Common myeloid progenitor, CD34-positive (primary cell): ENCODE measurements around the gene RNF14.

Experiments used
- CTCF ChIA-PET: fragments of 350-600 bp; sonication (Branson Sonifier 250); formaldehyde crosslinking; loops from one replicate; lab custom pipeline; 2021; ENCODE audit warnings: antibody characterized with exemption; lab: Charles Lee
- POLR2A ChIA-PET: fragments of 350-600 bp; sonication (Branson Sonifier 250); formaldehyde crosslinking; loops from one replicate; lab custom pipeline; 2021; ENCODE audit warnings: antibody characterized with exemption; lab: Charles Lee
- DNase-seq, 3 donors: peaks; one replicate each; pipeline versions ENCODE4 v3.0.0 to v3.0.0-alpha.2; 2013
- H3K27ac ChIP-seq, 2 experiments: 1 replicate in 1 of 2; 2 replicates in 1 of 2; pipeline ENCODE4 v1.7.0; 2013; ENCODE audit warnings: inconsistent platforms in 2 of 2, low read length in 2 of 2, mild to moderate bottlenecking in 2 of 2, low read depth in 1 of 2, moderate library complexity in 1 of 2; ENCODE audit not compliant: severe bottlenecking in 2 of 2, insufficient read depth in 1 of 2, poor library complexity in 1 of 2
- H3K27me3 ChIP-seq, 5 experiments: replicated peaks in 2 of 5; 1 replicate in 3 of 5; 2 replicates in 2 of 5; pipeline versions ENCODE4 v1.6.1 to v1.7.0; 2013; ENCODE audit warnings: low read length in 4 of 5, mild to moderate bottlenecking in 2 of 5, moderate library complexity in 2 of 5, inconsistent platforms in 1 of 5; ENCODE audit not compliant: insufficient read depth in 5 of 5, control insufficient read depth in 4 of 5
- H3K36me3 ChIP-seq, 4 experiments: 1 replicate in 2 of 4; 2 replicates in 2 of 4; pipeline versions ENCODE4 v1.6.1 to v1.7.0; 2013; ENCODE audit warnings: low read length in 3 of 4, control low read depth in 1 of 4, mild to moderate bottlenecking in 1 of 4; ENCODE audit not compliant: control insufficient read depth in 4 of 4, insufficient read depth in 4 of 4
- H3K4me1 ChIP-seq, 4 experiments: 1 replicate in 3 of 4; 2 replicates in 1 of 4; pipeline versions ENCODE4 v1.6.1 to v1.7.1; 2013; ENCODE audit warnings: low read length in 3 of 4, mild to moderate bottlenecking in 3 of 4, control low read depth in 1 of 4, inconsistent platforms in 1 of 4, moderate library complexity in 1 of 4; ENCODE audit not compliant: control insufficient read depth in 4 of 4, insufficient read depth in 4 of 4; ENCODE audit errors: control extremely low read depth in 1 of 4
- H3K4me3 ChIP-seq, 7 experiments: 1 replicate in 4 of 7; 2 replicates in 3 of 7; pipeline versions ENCODE4 v1.5.1 to v1.7.0; 2013; ENCODE audit warnings: mild to moderate bottlenecking in 7 of 7, low read length in 6 of 7, moderate library complexity in 6 of 7, inconsistent platforms in 2 of 7, low read depth in 2 of 7, control low read depth in 1 of 7; ENCODE audit not compliant: insufficient read depth in 4 of 7, control insufficient read depth in 1 of 7; ENCODE audit errors: extremely low read depth in 1 of 7
- H3K9me3 ChIP-seq, 5 experiments: 1 replicate in 4 of 5; 2 replicates in 1 of 5; pipeline versions ENCODE4 v1.6.1 to v1.7.1; 2013; ENCODE audit warnings: low read length in 4 of 5, mild to moderate bottlenecking in 2 of 5, inconsistent platforms in 1 of 5, low read depth in 1 of 5, moderate library complexity in 1 of 5; ENCODE audit not compliant: control insufficient read depth in 4 of 5, insufficient read depth in 2 of 5; ENCODE audit errors: control extremely low read depth in 1 of 5
- WGBS: methylation state at CpG from one replicate; pipeline ENCODE4 v1.1.5; 2013; ENCODE audit not compliant: insufficient coverage; 5-methylcytosine and 5-hydroxymethylcytosine counted together

RNF14 gene

DNA sequence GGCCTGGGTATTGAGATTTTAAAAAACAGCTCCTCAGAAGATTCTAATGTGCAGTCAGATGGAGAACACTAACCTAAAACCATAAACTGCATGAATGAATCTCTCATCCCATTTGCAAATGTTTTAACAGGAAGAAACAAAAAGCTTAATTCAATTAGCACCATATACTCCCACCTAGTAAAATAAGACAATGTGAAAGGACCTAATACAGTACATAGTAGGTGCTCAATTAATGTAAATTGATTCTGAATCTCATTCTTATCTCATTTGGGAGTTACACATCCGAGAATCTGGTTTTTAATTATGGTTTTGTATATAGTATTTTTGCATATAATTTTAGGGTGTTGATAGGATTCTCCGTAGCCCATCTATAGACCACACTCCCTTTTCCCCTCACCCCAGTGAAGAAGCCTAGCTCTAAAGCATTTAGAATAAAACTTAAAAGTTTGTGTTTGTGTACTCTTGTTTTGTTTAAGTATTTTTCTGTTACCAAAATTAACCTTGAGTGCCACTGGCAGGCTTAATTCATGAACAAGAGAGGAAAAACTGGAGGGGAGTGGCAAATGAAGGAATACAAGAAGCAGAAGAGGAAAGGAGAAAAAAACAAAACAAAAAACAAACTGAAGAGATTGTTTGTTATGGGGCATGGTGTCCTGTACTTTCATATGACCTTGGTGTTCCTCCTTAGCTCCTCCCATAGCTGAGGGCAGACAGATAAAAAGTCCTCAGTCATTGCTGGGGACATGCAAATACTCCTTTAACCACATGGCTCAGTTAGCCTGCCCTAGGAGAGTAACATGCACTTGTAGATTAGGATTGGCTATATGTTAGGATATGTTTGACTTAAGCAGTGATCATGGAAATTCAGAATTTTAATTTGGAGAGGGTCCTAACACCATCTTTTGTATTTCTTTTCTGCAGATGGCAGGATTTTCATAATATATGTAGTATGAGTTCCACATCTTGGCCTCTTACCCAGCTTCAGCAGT, 1.2 kb downstream of the RNF14 start:
- WGBS = no CpG with 5 or more reads among the region's 2 CpGs
- peaks cover 0 to 19% (median 9%) of the 10 kb centered on the region in 4 experiments for H3K36me3 ChIP-seq
- H3K27ac ChIP-seq = peak overlapping the region; percentile 83 to 95
- no peaks in the 10 kb centered on the region for H3K27me3 ChIP-seq
- no peaks in the 10 kb centered on the region for H3K9me3 ChIP-seq
- H3K4me1 ChIP-seq = peaks cover 13 to 25% (median 20%) of the 10 kb centered on the region in 4 experiments
- DNase-seq = peak; percentile 57 to 74 (median 71)
- ChIA-PET CTCF (interaction anchor here (0.7 to 3.4 kb wide), 21 partner anchors 9 to 287 kb away, joined by 3 to 41 read pairs (median 4); partner anchors contain the start of genes GNPDA1 and PCDH12), POLR2A (interaction anchor here (1.0 to 1.4 kb wide), 3 partner anchors 8 to 278 kb away, joined by 4 read pairs; no protein-coding TSS in a partner anchor)
- H3K4me3 ChIP-seq = peak overlapping the region in 6 of 7 experiments; percentile 75 to 91 (median 84)

DNA sequence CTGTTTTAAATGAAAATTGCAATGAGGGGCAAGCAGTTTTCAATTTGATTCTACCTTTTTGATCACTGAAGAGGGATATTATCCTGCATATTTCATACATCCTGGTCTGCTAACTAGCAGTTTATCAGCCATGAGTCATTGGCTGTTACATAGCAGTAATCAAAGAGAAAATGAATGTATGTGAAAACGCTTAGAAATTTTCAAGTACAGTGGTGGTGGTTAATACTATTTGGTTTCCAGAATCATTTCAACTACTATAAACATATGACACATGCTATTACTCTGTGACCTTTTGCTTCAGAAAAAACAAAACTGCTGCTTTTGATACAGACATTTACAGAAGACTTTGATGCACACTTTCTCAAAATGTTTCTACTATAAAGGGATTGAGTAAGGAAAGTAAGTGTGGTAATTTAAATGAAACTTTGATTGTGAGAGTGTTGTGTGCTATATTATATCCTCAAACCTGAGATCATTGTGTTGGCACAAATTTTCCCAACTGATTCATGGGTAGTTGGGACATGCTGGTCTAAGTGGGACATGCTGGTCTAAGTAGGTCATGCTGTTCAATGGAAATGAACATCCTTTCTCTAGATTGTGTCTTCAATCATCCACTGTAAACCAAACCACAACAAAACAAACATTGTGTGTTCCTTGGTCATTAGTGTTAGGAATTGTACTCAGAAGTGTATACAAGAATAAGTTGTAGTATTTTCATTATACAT, 5.1 kb downstream of the RNF14 start:
- DNase-seq = no peak
- H3K36me3 ChIP-seq = peaks cover 8 to 41% (median 19%) of the 10 kb centered on the region in 4 experiments
- ChIA-PET POLR2A (no interaction called here), CTCF (no interaction called here)
- H3K27ac ChIP-seq = no peak overlapping the region
- H3K27me3 ChIP-seq = no peaks in the 10 kb centered on the region
- H3K4me3 ChIP-seq = no peak overlapping the region
- peaks cover 13 to 20% (median 16%) of the 10 kb centered on the region in 4 experiments for H3K4me1 ChIP-seq
- no CpG with 5 or more reads among the region's 1 CpG for WGBS
- H3K9me3 ChIP-seq = no peaks in the 10 kb centered on the region

DNA sequence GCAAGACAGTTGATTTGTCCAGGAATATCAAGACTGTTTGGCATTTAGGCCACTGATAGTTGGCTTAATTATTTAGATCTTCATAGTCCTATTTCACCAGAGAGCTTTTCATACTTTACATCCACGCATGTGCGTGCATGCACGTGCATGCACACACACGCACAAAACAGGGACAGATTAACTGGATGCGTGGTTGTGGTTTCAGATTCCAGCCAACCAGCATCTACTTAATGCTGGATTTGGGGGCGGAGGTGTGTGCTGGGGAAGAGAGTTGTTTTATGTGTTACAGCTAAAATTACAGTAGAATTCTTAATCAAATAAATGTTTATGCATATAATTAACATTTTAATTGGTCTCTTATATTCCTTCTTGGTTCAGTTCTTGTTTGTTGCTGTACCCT, 7.3 kb downstream of the RNF14 start:
- no peak overlapping the region for H3K4me3 ChIP-seq
- 100% methylated on average over 5 of the region's 6 CpGs for WGBS
- POLR2A ChIA-PET = no interaction called here
- DNase-seq = no peak
- H3K4me1 ChIP-seq = no peaks in the 10 kb centered on the region
- H3K27me3 ChIP-seq = no peaks in the 10 kb centered on the region
- H3K27ac ChIP-seq = no peak overlapping the region
- CTCF ChIA-PET = interaction anchor here (1.3 to 4.2 kb wide), 4 partner anchors 10 to 168 kb away, joined by 4 to 10 read pairs (median 8); no protein-coding TSS in a partner anchor
- H3K36me3 ChIP-seq = peaks cover 15 to 58% (median 34%) of the 10 kb centered on the region in 4 experiments
- no peaks in the 10 kb centered on the region for H3K9me3 ChIP-seq

DNA sequence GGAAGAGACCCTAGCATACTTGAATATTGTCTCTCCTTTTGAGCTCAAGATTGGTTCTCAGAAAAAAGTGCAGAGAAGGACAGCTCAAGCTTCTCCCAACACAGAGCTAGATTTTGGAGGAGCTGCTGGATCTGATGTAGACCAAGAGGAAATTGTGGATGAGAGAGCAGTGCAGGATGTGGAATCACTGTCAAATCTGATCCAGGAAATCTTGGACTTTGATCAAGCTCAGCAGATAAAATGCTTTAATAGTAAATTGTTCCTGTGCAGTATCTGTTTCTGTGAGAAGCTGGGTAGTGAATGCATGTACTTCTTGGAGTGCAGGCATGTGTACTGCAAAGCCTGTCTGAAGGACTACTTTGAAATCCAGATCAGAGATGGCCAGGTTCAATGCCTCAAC, 9.5 kb downstream of the RNF14 start:
- Histone ChIP-seq H3K27me3 (no peaks in the 10 kb centered on the region), H3K36me3 (peaks cover 23 to 59% (median 41%) of the 10 kb centered on the region in 4 experiments), H3K4me3 (no peak overlapping the region), H3K9me3 (no peaks in the 10 kb centered on the region), H3K4me1 (no peaks in the 10 kb centered on the region), H3K27ac (no peak overlapping the region)
- no peak for DNase-seq
- ChIA-PET CTCF (interaction anchor here (0.6 to 4.2 kb wide), 7 partner anchors 8 to 287 kb away, joined by 3 to 17 read pairs (median 6); partner anchors contain the start of gene RNF14), POLR2A (interaction anchor here (1.3 kb wide), 1 partner anchor 9 kb away, joined by 4 read pairs; no protein-coding TSS in a partner anchor)

DNA sequence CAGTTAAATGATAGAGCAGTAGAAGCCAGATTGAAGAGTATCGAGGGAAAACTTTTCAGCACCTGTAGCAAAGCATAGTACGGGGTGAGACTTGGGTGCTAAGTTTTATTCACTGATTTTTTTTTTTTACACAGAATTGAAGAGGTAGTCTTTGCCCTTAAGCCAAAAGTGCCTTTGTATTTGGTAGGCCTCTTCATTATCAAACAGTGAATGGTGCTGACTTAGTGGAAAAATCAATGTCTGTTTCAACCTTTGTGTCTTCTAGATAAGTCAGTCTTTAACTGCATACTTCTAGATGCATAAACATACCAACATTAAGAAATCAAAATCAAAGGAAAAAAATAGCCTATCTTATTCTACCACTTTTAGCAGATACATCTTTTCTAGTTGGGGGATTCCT, 13.7 kb downstream of the RNF14 start:
- ChIA-PET POLR2A (no interaction called here), CTCF (no interaction called here)
- Histone ChIP-seq H3K4me3 (no peak overlapping the region), H3K27ac (no peak overlapping the region), H3K36me3 (peaks cover 30 to 78% (median 56%) of the 10 kb centered on the region in 4 experiments), H3K9me3 (no peaks in the 10 kb centered on the region), H3K4me1 (no peaks in the 10 kb centered on the region), H3K27me3 (no peaks in the 10 kb centered on the region)
- no CpG with 5 or more reads among the region's 2 CpGs for WGBS
- no peak for DNase-seq

DNA sequence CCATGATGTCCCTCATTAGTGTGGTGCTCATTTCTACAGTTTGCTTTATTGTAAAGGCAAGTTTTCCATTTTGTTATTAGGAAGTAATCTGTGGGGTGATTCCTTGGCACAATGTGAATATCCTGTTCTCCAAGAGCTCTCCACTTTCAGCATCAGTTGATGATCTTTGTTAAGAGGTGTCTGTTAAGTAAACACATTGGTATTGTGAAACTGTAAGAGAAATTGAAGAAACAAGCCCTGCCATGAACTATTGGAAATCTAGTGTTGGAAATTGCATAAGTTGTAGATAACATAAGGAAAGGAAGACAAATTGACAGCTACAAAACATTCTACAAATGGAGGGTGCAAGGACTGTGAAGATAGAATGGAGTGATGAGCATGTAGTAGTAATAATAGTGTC, 17.2 kb downstream of the RNF14 start:
- H3K4me3 ChIP-seq = no peak overlapping the region
- peaks cover 13 to 55% (median 37%) of the 10 kb centered on the region in 4 experiments for H3K36me3 ChIP-seq
- no peaks in the 10 kb centered on the region for H3K9me3 ChIP-seq
- CTCF ChIA-PET = interaction anchor here (0.7 to 2.2 kb wide), 11 partner anchors 9 to 388 kb away, joined by 3 to 10 read pairs (median 4); partner anchors contain the start of gene RNF14
- no peaks in the 10 kb centered on the region for H3K27me3 ChIP-seq
- POLR2A ChIA-PET = no interaction called here
- no peak for DNase-seq
- no peak overlapping the region for H3K27ac ChIP-seq
- H3K4me1 ChIP-seq = no peaks in the 10 kb centered on the region
